ENCODE measurements around the gene COL8A2.

GRCh38 chr1:36136535-36136934, 11.5 kb upstream of the COL8A2 start:
- TF ChIP-seq CTCF (IDR thresholded peaks at IDR 0.05) (no peak), POLR2A (IDR thresholded peaks at IDR 0.05) (no peak)

Data from uterus (tissue), 2 donors.